GM19238 (cell line): Measurements from ENCODE around the gene ZFTA.
"Not testable (repeated sequence)": the region's sequence is repeated elsewhere in the genome, so short reads cannot be mapped to it uniquely, and the experiment has no call there.

Experiments used
- DNase-seq: peaks from one replicate; pipeline ENCODE4 v3.0.0; 2011; ENCODE audit warnings: low spot score; ENCODE audit not compliant: insufficient read length

The ZFTA gene

GRCh38 chr11:63779039-63779438, 10.5 kb upstream of the ZFTA start:
- no peak for DNase-seq

DNA sequence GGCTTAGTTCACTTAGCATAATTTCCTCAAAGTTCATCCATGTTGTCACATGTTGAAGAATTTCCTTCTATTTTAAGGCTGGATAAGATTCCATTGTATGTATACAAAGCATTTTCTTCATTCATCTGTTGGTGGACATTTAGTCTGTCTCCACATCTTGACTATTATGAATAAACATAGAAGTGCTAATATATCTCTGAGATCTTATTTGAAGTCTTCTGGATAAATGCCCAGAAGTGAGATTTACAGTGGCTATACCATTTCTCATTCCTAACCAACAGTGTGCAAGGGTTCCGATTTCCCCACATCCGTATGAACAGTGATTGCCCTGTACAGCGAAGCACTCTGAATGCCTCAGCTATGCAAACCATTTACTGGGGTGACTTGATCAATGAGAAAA, 6.6 kb upstream of the ZFTA start:
- DNase-seq: no peak

DNA sequence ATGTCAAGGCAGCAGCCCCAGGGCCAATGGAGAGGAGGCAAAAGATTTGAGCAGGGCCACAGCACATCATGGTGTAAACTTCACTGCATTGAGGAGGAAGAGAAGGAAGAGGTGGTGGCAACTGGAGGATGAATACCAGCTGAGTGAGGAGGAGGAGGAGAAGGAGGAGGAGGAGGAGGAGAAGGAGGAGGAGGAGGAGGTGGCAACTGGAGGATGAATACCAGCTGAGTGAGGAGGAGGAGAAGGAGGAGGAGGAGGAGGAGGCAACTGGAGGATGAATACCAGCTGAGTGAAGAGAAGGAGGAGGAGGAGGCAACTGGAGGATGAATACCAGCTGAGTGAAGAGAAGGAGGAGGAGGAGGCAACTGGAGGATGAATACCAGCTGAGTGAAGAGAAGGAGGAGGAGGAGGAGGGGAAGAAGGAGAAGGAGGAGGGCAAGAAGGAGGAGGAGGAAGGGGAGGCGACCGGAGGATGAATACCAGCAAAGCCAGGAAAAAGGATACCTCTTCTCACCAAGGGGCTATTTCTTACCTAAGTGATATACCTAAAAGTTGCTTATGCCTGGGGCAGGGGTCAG, 3.3 kb upstream of the ZFTA start:
- DNase-seq: not testable (repeated sequence)

DNA sequence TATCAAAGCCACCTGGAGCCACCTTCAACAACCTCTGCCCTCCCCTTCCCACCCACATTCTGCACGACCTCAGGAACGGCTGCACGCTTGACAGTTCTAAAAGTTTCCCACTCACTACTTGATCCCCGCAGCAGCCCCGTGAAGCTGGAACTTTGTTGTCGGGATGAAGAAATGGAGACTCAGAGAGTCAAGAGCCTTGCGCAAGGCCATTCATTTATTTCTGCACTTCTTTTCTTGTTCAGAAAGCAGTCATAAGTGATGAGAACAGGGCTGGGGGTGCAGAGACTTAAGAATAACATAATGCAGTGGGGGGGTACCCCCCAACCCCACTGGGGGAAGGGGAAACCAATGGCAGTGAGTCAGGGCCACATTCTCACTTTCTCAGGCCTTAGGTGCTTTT, 2.2 kb upstream of the ZFTA start:
- no peak for DNase-seq

- no peak for DNase-seq
Observed at GRCh38 chr11:63769714-63770455, 1.3 kb upstream of the ZFTA start.

DNA sequence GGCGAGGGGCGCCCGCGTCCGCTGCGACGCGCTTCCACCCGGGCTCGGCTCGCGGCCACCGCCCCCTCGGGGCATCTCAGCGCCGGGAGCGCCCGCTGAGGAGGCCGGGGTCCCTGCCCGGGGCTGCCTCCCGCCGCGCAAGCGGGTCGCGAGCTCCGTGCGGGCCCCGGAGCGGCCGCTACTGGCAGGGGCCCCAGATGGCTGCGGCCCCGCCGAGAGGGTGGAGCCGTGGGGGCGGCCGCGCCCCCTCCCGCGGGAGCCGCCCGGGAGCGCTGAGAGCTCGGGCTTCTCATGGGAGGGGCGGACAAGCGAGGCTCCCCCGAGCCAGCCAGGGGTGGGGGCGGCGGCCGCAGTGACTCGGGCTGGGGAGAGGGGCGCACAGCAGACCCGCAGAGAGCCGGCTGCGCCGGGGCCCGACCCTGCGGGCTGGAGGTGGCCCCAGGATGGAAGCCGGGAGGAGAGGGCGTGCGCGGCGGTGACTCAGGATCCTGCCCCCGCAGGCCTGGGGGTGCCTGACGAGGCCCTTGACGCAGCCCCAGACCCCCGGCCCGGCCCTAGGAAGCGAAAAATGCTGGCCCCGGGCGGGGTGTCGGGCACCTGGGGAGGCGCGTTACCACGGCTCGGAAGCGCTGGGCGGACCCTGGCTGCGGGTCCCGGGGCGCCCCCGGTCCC, 603 bp upstream of the ZFTA start:
- no peak for DNase-seq

DNA sequence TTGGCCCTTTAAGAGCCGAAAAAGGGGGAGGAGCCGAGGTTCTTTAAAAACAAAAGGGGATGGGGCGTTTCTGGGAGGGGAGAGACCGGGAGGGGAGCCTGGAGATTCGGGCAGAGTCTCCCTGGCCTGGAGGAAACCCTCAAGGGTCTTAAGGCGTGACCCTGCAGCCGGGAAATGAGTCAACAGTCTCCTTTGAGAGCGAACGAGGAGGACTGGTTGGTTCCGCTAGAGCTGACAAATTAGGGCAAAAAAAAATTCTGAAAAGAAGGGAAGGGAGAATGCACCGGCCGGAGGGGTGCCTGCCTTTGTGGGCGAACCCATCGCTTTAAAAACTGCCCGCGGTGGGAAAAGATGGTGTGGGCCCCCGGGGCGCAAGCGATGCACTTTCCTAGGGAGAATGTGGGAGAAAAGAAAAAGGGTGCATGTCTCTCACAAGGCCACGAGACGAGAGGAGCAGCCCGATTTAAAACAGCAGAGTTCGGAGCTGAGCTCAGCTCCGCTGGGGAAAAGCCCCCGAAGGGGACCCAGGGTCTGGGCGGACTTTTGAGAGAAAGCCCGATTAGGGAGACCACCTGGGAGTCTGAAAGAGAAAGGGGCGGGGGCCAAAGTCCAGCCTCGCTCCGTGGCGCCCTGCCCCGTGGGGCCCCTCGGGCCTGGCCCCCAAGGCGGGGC, 874 bp downstream of the ZFTA start:
- peak; percentile 62 for DNase-seq

DNA sequence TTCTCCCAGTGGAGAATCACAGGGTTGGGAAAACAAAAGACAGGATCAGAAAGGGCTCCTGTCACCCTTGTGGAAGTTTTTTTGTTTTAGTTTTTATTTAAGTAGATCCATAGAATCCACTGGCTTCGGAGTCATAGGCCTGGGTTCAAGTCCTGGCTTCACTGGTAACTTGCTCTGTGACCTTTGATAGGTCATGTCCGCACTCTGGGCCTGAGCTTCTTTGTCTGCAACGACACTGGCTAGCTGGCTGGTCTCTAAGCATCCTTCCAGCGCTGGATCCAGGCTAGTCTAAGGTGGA, 1.4 kb downstream of the ZFTA start:
- DNase-seq: no peak

DNA sequence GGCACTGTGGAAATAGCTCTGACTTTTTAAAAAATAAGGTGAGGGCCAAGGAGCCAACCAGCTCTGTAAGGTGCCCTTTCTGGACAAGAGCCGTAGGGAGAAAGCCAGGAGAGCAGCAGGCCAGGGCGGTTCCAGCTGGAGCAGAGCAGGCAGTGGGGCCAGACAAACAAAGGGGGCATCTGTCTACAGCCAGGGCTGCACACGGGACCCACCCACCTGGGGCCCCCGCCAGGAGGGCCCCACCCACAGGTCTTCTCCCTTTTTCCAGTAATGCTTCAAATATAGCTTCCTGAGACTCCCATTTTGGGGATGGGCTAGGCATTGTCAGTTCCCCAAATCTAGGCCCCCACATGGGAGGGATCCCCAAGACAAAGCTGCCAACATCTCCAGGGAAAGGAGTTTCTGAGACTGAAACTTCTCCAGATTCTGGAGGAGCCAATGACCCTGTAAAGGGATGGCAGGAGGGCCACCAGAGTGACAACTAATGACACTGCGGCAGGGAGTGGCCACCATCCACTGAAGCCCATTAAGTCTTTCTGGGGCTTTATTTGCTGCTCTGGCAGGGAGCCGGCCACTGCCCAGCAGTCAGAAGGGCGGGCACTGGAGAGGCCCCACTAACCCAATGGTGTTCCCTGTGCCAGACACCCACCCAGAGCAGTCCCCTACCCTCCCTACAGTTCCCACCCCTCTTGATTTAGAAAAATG, 1.9 kb downstream of the ZFTA start:
- DNase-seq: no peak

GRCh38 chr11:63765688-63766241, 2.8 kb downstream of the ZFTA start:
- DNase-seq: no peak

DNA sequence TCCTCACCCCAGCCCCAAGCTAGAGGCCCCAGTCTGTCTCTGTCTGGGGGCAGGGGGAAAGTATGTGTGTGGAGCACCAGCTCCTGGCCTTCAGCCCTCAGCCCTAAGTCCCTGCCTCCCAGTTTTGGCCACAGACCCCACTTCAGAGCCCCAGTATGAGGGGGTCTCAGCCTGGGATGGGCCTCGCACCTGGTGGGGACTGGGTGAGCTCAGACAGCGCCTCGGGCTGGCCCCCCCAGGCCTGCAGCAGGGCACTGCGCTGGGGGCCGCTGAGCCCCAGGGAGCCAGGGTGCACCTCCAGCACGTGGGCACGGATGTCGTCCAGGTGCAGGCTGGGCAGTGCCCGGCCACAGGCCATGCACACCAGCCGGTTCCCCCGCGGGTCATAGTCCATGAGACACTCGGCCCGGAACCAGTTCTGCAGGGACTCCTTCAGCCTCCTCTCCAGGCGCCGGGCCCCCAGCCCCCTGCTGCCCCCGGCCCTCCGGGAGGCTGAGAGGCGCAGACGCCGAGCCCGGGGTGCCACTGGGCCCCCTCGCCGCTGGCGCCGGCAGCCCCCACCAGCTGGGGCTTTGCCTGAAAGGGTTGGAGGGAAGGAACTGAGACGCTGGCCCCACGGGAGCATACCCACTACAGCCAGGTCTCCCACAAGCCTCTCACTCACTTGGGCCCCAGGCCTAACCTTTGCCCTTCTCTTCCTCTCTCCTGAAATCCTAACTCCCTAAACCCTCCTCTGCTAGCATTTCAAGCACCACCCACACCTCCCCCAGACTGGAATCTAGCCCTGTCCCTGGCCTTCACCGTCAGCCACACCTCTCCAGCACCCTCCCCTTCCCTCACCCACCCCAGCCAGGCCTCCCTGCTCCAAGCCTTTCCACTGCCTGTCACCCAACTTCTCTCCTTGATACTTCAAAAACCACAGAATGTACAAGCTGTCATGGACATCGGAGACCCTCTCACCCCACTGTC, 3.6 kb downstream of the ZFTA start:
- DNase-seq: no peak

GRCh38 chr11:63764340-63764678, 4.3 kb downstream of the ZFTA start:
- no peak for DNase-seq

GRCh38 chr11:63763496-63764339, 4.9 kb downstream of the ZFTA start:
- DNase-seq: no peak

DNA sequence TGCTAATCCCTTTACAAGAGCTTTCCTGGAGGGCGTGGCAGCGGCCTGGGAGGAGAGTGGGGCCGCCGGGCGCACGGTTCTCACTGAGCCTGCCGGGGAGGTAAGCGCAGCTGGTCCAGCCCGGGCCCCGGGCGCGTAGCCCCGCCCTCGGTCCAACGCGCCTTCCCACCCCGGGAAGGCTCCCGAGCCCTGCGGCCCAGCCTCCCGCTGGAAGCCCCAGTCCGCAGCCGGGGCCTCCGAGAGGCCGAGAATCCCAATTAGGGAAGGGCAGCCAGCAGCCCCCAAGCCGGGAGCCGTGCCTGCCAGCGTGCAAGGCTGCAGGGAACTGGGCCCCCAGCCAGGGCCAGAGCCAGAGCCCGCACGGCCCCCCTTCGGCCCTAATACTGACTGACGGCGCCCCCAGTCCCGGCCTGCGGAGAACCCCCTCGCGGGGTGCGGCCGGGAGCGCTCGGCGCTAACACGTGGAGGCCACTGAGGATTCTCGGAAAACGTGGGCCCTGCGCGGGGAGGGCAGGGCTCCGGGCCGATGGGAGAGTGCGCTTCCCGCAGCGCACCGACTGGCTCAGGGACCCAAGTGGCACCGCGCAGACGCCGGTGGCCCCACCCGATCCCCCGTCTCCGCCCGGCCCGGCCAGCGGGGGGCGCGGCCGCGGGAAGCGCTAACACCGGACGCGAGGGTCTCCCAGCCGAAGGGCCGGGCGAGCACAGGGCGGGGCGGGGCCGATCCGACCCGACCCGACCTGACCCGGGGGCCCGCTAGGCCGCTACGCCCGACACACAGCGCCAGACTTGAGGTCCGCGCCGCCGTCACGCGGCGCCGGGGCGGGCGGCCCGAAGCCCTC, 5.7 kb downstream of the ZFTA start:
- DNase-seq: no peak

DNA sequence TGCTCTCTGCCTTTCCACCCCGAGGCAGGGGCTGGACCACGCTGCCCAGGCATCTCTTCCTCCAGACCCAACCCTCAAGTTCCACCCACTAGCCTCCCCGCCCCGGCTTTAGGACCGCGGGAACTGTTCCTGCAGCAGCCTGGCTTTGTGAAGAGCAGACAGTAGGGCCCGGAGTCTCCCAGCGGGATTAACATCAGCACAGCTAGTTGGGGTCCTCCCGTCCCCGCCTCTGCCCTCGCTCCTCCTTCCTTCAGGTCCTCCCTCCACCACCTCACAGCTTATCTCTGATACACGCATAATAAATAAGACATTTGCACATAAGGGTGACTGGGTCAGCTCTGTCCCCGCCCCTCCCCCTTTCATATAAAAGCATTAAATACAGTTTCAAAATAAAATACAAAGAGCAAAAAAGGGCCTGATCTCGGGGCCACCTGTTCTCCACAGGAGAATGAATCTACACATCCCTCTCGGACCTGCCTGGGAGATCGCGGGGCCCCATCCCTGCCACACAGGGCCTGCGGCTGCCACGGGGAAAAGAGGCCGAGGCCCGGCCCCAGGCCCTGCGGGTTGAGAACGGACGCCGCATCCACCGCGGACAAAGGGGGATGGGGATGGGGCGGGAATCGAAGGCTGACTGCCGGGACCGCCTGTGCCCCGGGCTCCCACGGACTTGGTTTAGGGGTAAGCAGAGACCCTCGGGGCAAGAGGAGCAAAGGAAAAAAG, 6.5 kb downstream of the ZFTA start:
- DNase-seq: no peak

DNA sequence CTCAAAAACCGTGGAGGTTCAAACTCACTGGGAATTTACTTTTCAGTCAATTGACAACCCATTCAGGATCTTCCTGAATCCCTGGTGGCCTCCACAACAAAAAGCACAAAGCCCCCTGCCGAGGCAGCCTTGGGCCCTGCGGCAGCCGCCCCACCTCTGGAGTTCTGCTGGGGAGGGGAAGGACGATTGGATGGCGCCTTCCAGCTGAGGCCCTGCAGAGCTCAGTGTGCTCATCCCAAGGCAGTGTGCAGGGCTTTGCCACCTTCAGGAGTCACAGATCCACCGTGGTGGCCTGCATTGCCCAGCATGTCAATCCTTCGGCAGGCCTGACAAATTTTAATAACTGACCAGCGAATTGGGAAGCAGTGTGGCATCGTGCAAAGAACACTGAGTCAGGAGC, 7.4 kb downstream of the ZFTA start:
- DNase-seq: no peak

DNA sequence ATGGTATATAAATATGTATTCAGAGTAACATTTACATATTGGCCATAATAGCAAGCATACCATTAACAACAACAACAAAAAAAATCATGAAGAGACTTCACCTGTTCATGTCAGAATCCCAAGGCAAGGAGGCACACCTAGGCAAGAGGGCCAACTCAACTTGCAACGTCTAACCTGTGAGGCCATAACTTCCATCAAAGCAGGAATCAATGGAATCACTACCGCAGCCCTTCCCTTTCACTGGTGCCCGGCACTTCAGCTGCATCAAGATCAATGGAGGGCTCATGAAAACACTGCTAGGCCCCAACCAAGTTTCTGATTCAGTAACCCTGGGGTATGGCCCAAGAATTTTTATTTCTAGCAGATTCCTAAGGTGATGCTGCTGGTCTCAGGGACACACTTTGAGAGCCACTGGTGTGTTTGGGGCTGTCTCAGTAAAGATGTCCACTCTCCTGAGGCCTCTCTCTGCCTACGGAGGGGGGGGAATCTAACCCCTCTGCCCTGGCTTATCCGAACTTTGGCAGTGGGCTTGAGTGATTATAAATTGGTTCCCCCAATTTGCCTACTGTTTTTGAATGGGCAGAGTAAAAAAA, 8.0 kb downstream of the ZFTA start:
- no peak for DNase-seq
